ENCODE results near the gene USO1.
"Not testable (repeated sequence)": the region's sequence is repeated elsewhere in the genome, so short reads cannot be mapped to it uniquely, and the experiment has no call there.

Gene USO1

GRCh38 chr4:75723163-75724065, 963 bp upstream of the USO1 start:
- peaks cover 32% of the 10 kb centered on the region for H3K79me2 ChIP-seq (ENCODE audit: control insufficient read depth, insufficient read depth, low read length)
- peak overlapping the region; percentile 88 for H3K9ac ChIP-seq (ENCODE audit: low read length)
- H3K4ac ChIP-seq (ENCODE audit: low read depth, low read length): peak overlapping the region; percentile 7
- H3K4me1 ChIP-seq (ENCODE audit: control insufficient read depth, low read depth, low read length): peaks cover 2% of the 10 kb centered on the region
- H3K4me3 ChIP-seq (ENCODE audit: low read length): peak overlapping the region; percentile 67
- H3K36me3 ChIP-seq (ENCODE audit: control insufficient read depth, insufficient read depth, low read length): no peaks in the 10 kb centered on the region
- no peak overlapping the region for H4K5ac ChIP-seq (ENCODE audit: low read length)
- H2BK5ac ChIP-seq (ENCODE audit: low read length): no peak overlapping the region
- no peak overlapping the region for H2BK120ac ChIP-seq (ENCODE audit: low read depth, low read length)
- DNase-seq: no peak
- peak overlapping the region; percentile 71 for H3K4me2 ChIP-seq (ENCODE audit: low read length)
- no peak overlapping the region for H3K23ac ChIP-seq (ENCODE audit: low read length)
- no peak overlapping the region for H3K18ac ChIP-seq (ENCODE audit: low read length)
- no CpG with 5 or more reads among the region's 6 CpGs for WGBS (ENCODE audit: extremely low coverage, insufficient coverage, low lambda C conversion rate)
- peaks cover 3% of the 10 kb centered on the region for H3K79me1 ChIP-seq (ENCODE audit: low read length)
- peak overlapping the region; percentile 68 for H3K56ac ChIP-seq (ENCODE audit: low read length)
- no peak overlapping the region for H2BK15ac ChIP-seq (replicated peaks; ENCODE audit: low read depth)
- H2AK5ac ChIP-seq (ENCODE audit: low read length): peak overlapping the region; percentile 37
- no peak overlapping the region for H3K27ac ChIP-seq (ENCODE audit: low read depth, low read length)
- no peaks in the 10 kb centered on the region for H3K27me3 ChIP-seq (ENCODE audit: insufficient read depth, low read length, poor library complexity)
- no peak overlapping the region for H4K8ac ChIP-seq (ENCODE audit: low read depth, low read length)

- no CpG with 5 or more reads among the region's 50 CpGs for WGBS (ENCODE audit: extremely low coverage, insufficient coverage, low lambda C conversion rate)
- peak overlapping the region; percentile 60 for H3K4ac ChIP-seq (ENCODE audit: low read depth, low read length)
- no peaks in the 10 kb centered on the region for H3K36me3 ChIP-seq (ENCODE audit: control insufficient read depth, insufficient read depth, low read length)
These were observed 719 bp downstream of the USO1 start for GRCh38 chr4:75724867-75725724.

GRCh38 chr4:75725942-75726538, 1.7 kb downstream of the USO1 start:
- peak overlapping the region; percentile 77 for H3K56ac ChIP-seq (ENCODE audit: low read length)
- H4K5ac ChIP-seq (ENCODE audit: low read length): not testable (repeated sequence)

More at GRCh38 chr4:75724867-75725724, 719 bp downstream of the USO1 start:
- Histone ChIP-seq H4K8ac (ENCODE audit: low read depth, low read length) (peak overlapping the region; percentile 41), H2BK5ac (ENCODE audit: low read length) (peak overlapping the region; percentile 76), H3K4me2 (ENCODE audit: low read length) (peak overlapping the region; percentile 56), H3K9ac (ENCODE audit: low read length) (peak overlapping the region; percentile 98), H3K27me3 (ENCODE audit: insufficient read depth, low read length, poor library complexity) (no peaks in the 10 kb centered on the region), H3K4me3 (ENCODE audit: low read length) (peak overlapping the region; percentile 96), H3K23ac (ENCODE audit: low read length) (peak overlapping the region; percentile 7), H4K5ac (ENCODE audit: low read length) (no peak overlapping the region), H2BK120ac (ENCODE audit: low read depth, low read length) (no peak overlapping the region), H3K18ac (ENCODE audit: low read length) (peak overlapping the region; percentile 69), H3K79me1 (ENCODE audit: low read length) (peaks cover 3% of the 10 kb centered on the region), H3K79me2 (ENCODE audit: control insufficient read depth, insufficient read depth, low read length) (peaks cover 41% of the 10 kb centered on the region), H2AK5ac (ENCODE audit: low read length) (no peak overlapping the region), H3K56ac (ENCODE audit: low read length) (peak overlapping the region; percentile 98), H3K4me1 (ENCODE audit: control insufficient read depth, low read depth, low read length) (peaks cover 2% of the 10 kb centered on the region), H3K27ac (ENCODE audit: low read depth, low read length) (peak overlapping the region; percentile 92), H2BK15ac (replicated peaks; ENCODE audit: low read depth) (no peak overlapping the region)
- peak; percentile 90 for DNase-seq

GRCh38 chr4:75726577-75726976, 2.2 kb downstream of the USO1 start:
- H4K8ac ChIP-seq (ENCODE audit: low read depth, low read length): no peak overlapping the region
- H3K27ac ChIP-seq (ENCODE audit: low read depth, low read length): no peak overlapping the region
- no peak overlapping the region for H3K4me3 ChIP-seq (ENCODE audit: low read length)
- no peak overlapping the region for H2BK15ac ChIP-seq (replicated peaks; ENCODE audit: low read depth)
- H3K27me3 ChIP-seq (ENCODE audit: insufficient read depth, low read length, poor library complexity): no peaks in the 10 kb centered on the region
- no peak overlapping the region for H2AK5ac ChIP-seq (ENCODE audit: low read length)
- DNase-seq: no peak
- H3K23ac ChIP-seq (ENCODE audit: low read length): no peak overlapping the region
- no peaks in the 10 kb centered on the region for H3K36me3 ChIP-seq (ENCODE audit: control insufficient read depth, insufficient read depth, low read length)
- WGBS (ENCODE audit: extremely low coverage, insufficient coverage, low lambda C conversion rate): no CpG with 5 or more reads among the region's 3 CpGs
- H3K9ac ChIP-seq (ENCODE audit: low read length): peak overlapping the region; percentile 52
- no peak overlapping the region for H2BK5ac ChIP-seq (ENCODE audit: low read length)
- peak overlapping the region; percentile 3 for H3K4me2 ChIP-seq (ENCODE audit: low read length)
- H2BK120ac ChIP-seq (ENCODE audit: low read depth, low read length): no peak overlapping the region
- peaks cover 41% of the 10 kb centered on the region for H3K79me2 ChIP-seq (ENCODE audit: control insufficient read depth, insufficient read depth, low read length)
- no peak overlapping the region for H3K18ac ChIP-seq (ENCODE audit: low read length)
- peak overlapping the region; percentile 77 for H3K56ac ChIP-seq (ENCODE audit: low read length)
- H3K4me1 ChIP-seq (ENCODE audit: control insufficient read depth, low read depth, low read length): peaks cover 2% of the 10 kb centered on the region
- no peak overlapping the region for H4K5ac ChIP-seq (ENCODE audit: low read length)
- peaks cover 3% of the 10 kb centered on the region for H3K79me1 ChIP-seq (ENCODE audit: low read length)
- no peak overlapping the region for H3K4ac ChIP-seq (ENCODE audit: low read depth, low read length)

More at GRCh38 chr4:75725942-75726538, 1.7 kb downstream of the USO1 start:
- not testable (repeated sequence) for H3K4ac ChIP-seq (ENCODE audit: low read depth, low read length); H2BK15ac ChIP-seq (replicated peaks; ENCODE audit: low read depth); H2AK5ac ChIP-seq (ENCODE audit: low read length); H2BK120ac ChIP-seq (ENCODE audit: low read depth, low read length); H3K23ac ChIP-seq (ENCODE audit: low read length); H3K18ac ChIP-seq (ENCODE audit: low read length); H3K4me1 ChIP-seq (ENCODE audit: control insufficient read depth, low read depth, low read length); H3K79me1 ChIP-seq (ENCODE audit: low read length); DNase-seq; H3K36me3 ChIP-seq (ENCODE audit: control insufficient read depth, insufficient read depth, low read length); H3K27me3 ChIP-seq (ENCODE audit: insufficient read depth, low read length, poor library complexity); H4K8ac ChIP-seq (ENCODE audit: low read depth, low read length); H3K4me3 ChIP-seq (ENCODE audit: low read length); H3K27ac ChIP-seq (ENCODE audit: low read depth, low read length); H2BK5ac ChIP-seq (ENCODE audit: low read length)
- WGBS (ENCODE audit: extremely low coverage, insufficient coverage, low lambda C conversion rate): no CpG with 5 or more reads among the region's 20 CpGs
- Histone ChIP-seq H3K79me2 (ENCODE audit: control insufficient read depth, insufficient read depth, low read length) (peaks cover 41% of the 10 kb centered on the region), H3K4me2 (ENCODE audit: low read length) (peak overlapping the region; percentile 39), H3K9ac (ENCODE audit: low read length) (peak overlapping the region; percentile 58)

- Histone ChIP-seq H3K4me2 (ENCODE audit: low read length) (no peak overlapping the region), H3K27me3 (ENCODE audit: insufficient read depth, low read length, poor library complexity) (no peaks in the 10 kb centered on the region), H4K5ac (ENCODE audit: low read length) (no peak overlapping the region), H3K27ac (ENCODE audit: low read depth, low read length) (no peak overlapping the region), H3K4me1 (ENCODE audit: control insufficient read depth, low read depth, low read length) (peaks cover 2% of the 10 kb centered on the region), H4K8ac (ENCODE audit: low read depth, low read length) (no peak overlapping the region), H3K4me3 (ENCODE audit: low read length) (no peak overlapping the region), H2BK5ac (ENCODE audit: low read length) (no peak overlapping the region), H3K79me2 (ENCODE audit: control insufficient read depth, insufficient read depth, low read length) (peaks cover 41% of the 10 kb centered on the region), H3K36me3 (ENCODE audit: control insufficient read depth, insufficient read depth, low read length) (no peaks in the 10 kb centered on the region), H3K56ac (ENCODE audit: low read length) (no peak overlapping the region), H3K18ac (ENCODE audit: low read length) (no peak overlapping the region), H2BK120ac (ENCODE audit: low read depth, low read length) (no peak overlapping the region), H2BK15ac (replicated peaks; ENCODE audit: low read depth) (no peak overlapping the region), H2AK5ac (ENCODE audit: low read length) (no peak overlapping the region), H3K79me1 (ENCODE audit: low read length) (peaks cover 4% of the 10 kb centered on the region), H3K4ac (ENCODE audit: low read depth, low read length) (no peak overlapping the region), H3K23ac (ENCODE audit: low read length) (no peak overlapping the region), H3K9ac (ENCODE audit: low read length) (no peak overlapping the region)
- no peak for DNase-seq
- no CpG with 5 or more reads among the region's 1 CpG for WGBS (ENCODE audit: extremely low coverage, insufficient coverage, low lambda C conversion rate)
These were observed 2.7 kb downstream of the USO1 start for GRCh38 chr4:75727073-75727472.
